ENCODE measurements around the gene NAA80. TPM values are rescaled to one million over a fixed set of nuclear protein-coding genes. Genes with fewer than 3 reads are reported as not detected.

The NAA80 gene
- total and polyA plus RNA-seq, 7 donors = 6.8 to 12.8 (median 8.6) TPM

DNA sequence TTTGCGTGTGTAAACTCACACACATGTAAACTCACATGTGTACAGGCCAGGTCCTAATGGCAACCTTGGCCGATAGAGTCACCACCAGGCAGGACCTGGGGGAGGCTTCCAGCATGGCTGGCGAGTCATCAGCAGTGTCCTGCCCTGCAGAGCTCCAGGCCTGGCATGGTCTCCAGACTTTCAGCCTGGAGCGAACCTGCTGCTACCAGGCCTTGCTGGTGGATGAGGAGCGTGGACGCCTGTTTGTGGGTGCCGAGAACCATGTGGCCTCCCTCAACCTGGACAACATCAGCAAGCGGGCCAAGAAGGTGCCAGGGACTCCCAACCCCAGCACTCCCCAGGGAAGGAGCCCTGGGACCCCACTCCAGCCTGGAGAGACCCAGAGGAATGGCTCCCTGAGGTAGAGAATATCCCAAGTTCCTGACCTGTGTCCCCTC lies 29.2 kb downstream of the NAA80 start:
- H3K27me3 ChIP-seq (ENCODE audit: insufficient read depth in 3 of 3, low read length in 2 of 3) = no peaks in the 10 kb centered on the region
- H3K9me3 ChIP-seq = no peaks in the 10 kb centered on the region
- H3K36me3 ChIP-seq (ENCODE audit: insufficient read depth in 1 of 2, low read depth in 1 of 2) = no peaks in the 10 kb centered on the region
- no peak for ATAC-seq
- TF ChIP-seq, protein P1, sequence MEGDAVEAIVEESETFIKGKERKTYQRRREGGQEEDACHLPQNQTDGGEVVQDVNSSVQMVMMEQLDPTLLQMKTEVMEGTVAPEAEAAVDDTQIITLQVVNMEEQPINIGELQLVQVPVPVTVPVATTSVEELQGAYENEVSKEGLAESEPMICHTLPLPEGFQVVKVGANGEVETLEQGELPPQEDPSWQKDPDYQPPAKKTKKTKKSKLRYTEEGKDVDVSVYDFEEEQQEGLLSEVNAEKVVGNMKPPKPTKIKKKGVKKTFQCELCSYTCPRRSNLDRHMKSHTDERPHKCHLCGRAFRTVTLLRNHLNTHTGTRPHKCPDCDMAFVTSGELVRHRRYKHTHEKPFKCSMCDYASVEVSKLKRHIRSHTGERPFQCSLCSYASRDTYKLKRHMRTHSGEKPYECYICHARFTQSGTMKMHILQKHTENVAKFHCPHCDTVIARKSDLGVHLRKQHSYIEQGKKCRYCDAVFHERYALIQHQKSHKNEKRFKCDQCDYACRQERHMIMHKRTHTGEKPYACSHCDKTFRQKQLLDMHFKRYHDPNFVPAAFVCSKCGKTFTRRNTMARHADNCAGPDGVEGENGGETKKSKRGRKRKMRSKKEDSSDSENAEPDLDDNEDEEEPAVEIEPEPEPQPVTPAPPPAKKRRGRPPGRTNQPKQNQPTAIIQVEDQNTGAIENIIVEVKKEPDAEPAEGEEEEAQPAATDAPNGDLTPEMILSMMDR (IDR thresholded peaks at IDR 0.05) = no peak
- WGBS, 3 donors = 73 to 74% (median 74%) methylated on average over 7 to 8 of the region's 8 CpGs
- peak overlapping the region; percentile 82 for H3K27ac ChIP-seq
- DNase-seq = no peak
- H3K4me1 ChIP-seq = peaks cover 53% of the 10 kb centered on the region
- intact Hi-C loops (cut with DNase I) = loop anchor here (5.0 to 10.0 kb wide), 3 partner anchors 78 to 275 kb away; partner anchors contain the start of gene GNAT1 (in 1 of the 2)
- no peak overlapping the region for H3K4me3 ChIP-seq

DNA sequence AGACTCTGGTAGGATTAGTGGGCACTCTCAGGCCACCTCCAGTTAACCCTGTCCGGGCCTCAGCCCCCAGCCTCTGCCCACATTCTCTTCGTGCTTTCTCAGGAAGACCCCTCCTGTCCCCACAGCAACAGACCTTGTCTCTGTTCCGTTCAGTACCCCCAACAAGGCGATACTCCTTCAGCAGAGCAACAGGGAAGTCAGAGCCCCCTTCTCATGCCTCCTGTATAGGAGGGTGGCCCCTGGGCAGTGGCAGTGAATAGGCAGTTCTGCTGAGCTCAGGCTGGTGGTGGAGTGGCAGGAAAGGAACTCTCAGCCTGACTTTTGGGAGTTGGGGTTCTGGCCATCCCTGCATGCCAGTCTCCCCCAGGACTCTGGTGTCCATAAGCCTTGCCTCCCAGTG lies 29.7 kb downstream of the NAA80 start:
- Histone ChIP-seq H3K36me3 (ENCODE audit: insufficient read depth in 1 of 2, low read depth in 1 of 2) (no peaks in the 10 kb centered on the region), H3K4me3 (peak overlapping the region; percentile 49), H3K4me1 (peaks cover 54% of the 10 kb centered on the region), H3K9me3 (no peaks in the 10 kb centered on the region), H3K27me3 (ENCODE audit: insufficient read depth in 3 of 3, low read length in 2 of 3) (no peaks in the 10 kb centered on the region), H3K27ac (peak overlapping the region; percentile 82)
- 46 to 53% (median 48%) methylated on average over 4 of the region's 4 CpGs for WGBS, 3 donors
- ATAC-seq = no peak
- TF ChIP-seq, protein P1 (IDR thresholded peaks at IDR 0.05) = no peak
- no peak for DNase-seq
- intact Hi-C loops (cut with DNase I) = loop anchor here in 1 of 2 donors (10.0 kb wide), 1 partner anchor 275 kb away; no protein-coding TSS in a partner anchor

DNA sequence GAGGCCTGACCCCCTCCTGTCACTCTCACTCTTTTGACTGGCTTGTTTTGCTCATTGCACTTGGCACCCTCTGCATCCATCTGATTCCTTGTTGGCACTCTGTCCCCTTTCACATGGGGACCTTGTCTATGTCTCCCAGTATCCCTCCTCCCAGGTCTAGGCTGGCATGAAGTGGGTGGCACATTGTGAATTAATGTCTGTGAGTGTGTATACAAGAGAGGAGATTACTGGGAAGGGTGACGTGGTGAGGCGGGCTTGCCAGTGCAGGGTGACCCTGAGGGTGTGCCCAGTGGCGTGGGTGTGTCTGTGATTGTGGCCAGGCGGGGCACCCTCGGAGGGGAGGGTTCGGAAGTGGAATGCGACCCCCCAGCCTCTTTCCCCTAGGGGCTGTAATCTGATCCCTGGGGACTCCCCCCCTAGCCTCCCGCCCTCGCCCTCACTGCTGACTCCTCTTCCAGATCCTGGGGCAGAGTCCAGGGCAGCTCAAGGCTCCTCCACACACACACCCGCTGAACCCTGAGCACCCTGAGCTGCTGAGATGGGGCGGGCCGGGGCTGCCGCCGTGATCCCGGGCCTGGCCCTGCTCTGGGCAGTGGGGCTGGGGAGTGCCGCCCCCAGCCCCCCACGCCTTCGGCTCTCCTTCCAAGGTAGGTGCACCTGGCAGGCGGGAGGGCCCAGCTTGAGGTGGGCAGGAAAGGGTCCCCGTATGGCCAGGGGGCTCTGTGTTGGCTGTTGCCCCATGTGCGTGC lies 30.3 kb downstream of the NAA80 start, which contains the start of gene SEMA3B:
SEMA3B (plus strand) TSS at position 445 of the 749 bp plus-strand sequence; CDS start at position 539, 94 bp downstream.
- Histone ChIP-seq H3K4me3 (peak within 1 kb of the TSS; percentile 72), H3K27ac (peak within 1 kb of the TSS; percentile 82), H3K9me3 (no peaks in the 10 kb centered on the region), H3K36me3 (ENCODE audit: insufficient read depth in 1 of 2, low read depth in 1 of 2) (no peaks in the 10 kb centered on the region), H3K27me3 (ENCODE audit: insufficient read depth in 3 of 3, low read length in 2 of 3) (no peaks in the 10 kb centered on the region), H3K4me1 (peaks cover 54% of the 10 kb centered on the region)
- DNase-seq (peak; percentile 66 to 76), ATAC-seq (peak; percentile 11 to 70 (median 46))
- intact Hi-C loops (cut with DNase I) = loop anchor here in 1 of 2 donors (10.0 kb wide), 1 partner anchor 276 kb away; no protein-coding TSS in a partner anchor
- TF ChIP-seq, protein P1 (IDR thresholded peaks at IDR 0.05) = no peak
- 17 to 30% (median 27%) methylated on average over 21 of the region's 21 CpGs for WGBS, 3 donors

DNA sequence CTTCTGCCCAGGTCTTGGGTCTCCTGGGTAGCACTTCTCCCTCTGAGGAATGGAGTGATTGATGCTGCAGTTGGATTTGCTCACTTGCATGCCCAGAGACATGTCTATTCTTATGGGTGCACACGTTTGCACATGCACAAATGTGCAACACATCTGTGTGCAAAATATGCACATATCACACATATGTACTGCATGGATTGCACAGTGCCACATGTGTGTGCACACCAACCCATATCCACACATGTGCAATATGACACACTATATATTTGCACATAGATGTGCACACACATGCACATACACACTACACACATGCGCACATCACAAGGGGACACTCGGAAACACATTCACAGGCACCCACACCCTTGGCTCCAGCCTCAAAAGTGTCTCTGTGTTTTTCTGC lies 30.9 kb downstream of the NAA80 start:
- H3K9me3 ChIP-seq = no peaks in the 10 kb centered on the region
- no peaks in the 10 kb centered on the region for H3K36me3 ChIP-seq (ENCODE audit: insufficient read depth in 1 of 2, low read depth in 1 of 2)
- ATAC-seq (no peak), DNase-seq (no peak)
- H3K27me3 ChIP-seq (ENCODE audit: insufficient read depth in 3 of 3, low read length in 2 of 3) = no peaks in the 10 kb centered on the region
- peak overlapping the region; percentile 72 for H3K4me3 ChIP-seq
- WGBS, 3 donors = 23 to 34% (median 26%) methylated on average over 3 of the region's 3 CpGs
- TF ChIP-seq, protein P1 (IDR thresholded peaks at IDR 0.05) = no peak
- intact Hi-C loops (cut with DNase I) = loop anchor here in 1 of 2 donors (10.0 kb wide), 1 partner anchor 277 kb away; no protein-coding TSS in a partner anchor
- peak overlapping the region; percentile 82 for H3K27ac ChIP-seq
- H3K4me1 ChIP-seq = peaks cover 52% of the 10 kb centered on the region

Measured in psoas muscle (tissue), 8 donors.